ENCODE data around the gene SEPTIN12.

- no peak for TF ChIP-seq CTCF (conservative IDR thresholded peaks at IDR 0.05; ENCODE audit: low read length)
- no peak for TF ChIP-seq EZH2phosphoT487 (IDR thresholded peaks at IDR 0.05; ENCODE audit: borderline replicate concordance)
These were observed 344 bp upstream of the SEPTIN12 start for GRCh38 chr16:4788489-4788889.
